ENCODE measurements around the gene CDH5. TPM values are rescaled to one million over a fixed set of nuclear protein-coding genes. Genes with fewer than 3 reads are reported as not detected.

Gene CDH5
- total and polyA plus RNA-seq, 2 donors (not counting 3 experiments of a cell fraction or from before 2014, with no cell fraction given), result 765 to 815 TPM

GRCh38 chr16:66446737-66447136 is 80.2 kb downstream of the CDH5 start:
- ChIA-PET POLR2A (no interaction called here), CTCF (no interaction called here)
- TF ChIP-seq MYC (IDR thresholded peaks at IDR 0.05; ENCODE audit: low read depth, low read length) (no peak), POLR2A (IDR thresholded peaks at IDR 0.05; ENCODE audit: low read depth, low read length) (no peak), POLR2AphosphoS5 (IDR thresholded peaks at IDR 0.05; ENCODE audit: insufficient read depth, low read depth, low read length) (no peak)
- Histone ChIP-seq H4K20me1 (replicated peaks; ENCODE audit: control insufficient read depth, extremely low read depth, insufficient read depth, low read length) (no peaks in the 10 kb centered on the region), H3K4me1 (ENCODE audit: control insufficient read depth, extremely low read depth, insufficient read depth, low read length) (no peaks in the 10 kb centered on the region), H3K9me1 (replicated peaks; ENCODE audit: control insufficient read depth, extremely low read depth, insufficient read depth, low read length) (no peaks in the 10 kb centered on the region), H3K9me3 (replicated peaks; ENCODE audit: control insufficient read depth, insufficient read depth, low read length) (no peaks in the 10 kb centered on the region), H3K9ac (replicated peaks; ENCODE audit: extremely low read depth, insufficient read depth, low read length) (no peak overlapping the region), H3K79me2 (ENCODE audit: control insufficient read depth, insufficient read depth, low read length) (no peaks in the 10 kb centered on the region), H2AFZ (ENCODE audit: low read depth, low read length) (no peak overlapping the region), H3K4me2 (ENCODE audit: insufficient read depth, low read length) (no peak overlapping the region), H3K4me3 (replicated peaks in 1 of 3; ENCODE audit: insufficient read depth in 1 of 3, low read depth in 1 of 3, low read length in 3 of 3) (no peak overlapping the region), H3K27ac (ENCODE audit: insufficient read depth, low read depth, low read length) (no peak overlapping the region), H3K36me3 (ENCODE audit: control insufficient read depth in 2 of 2, extremely low read depth in 1 of 2, insufficient read depth in 2 of 2, low read length in 2 of 2) (no peaks in the 10 kb centered on the region), H3K27me3 (ENCODE audit: control insufficient read depth in 2 of 2, insufficient read depth in 2 of 2, low read length in 2 of 2) (peaks cover 7 to 22% of the 10 kb centered on the region in 2 experiments)
- dilution Hi-C loops (cut with MboI; ENCODE audit: extremely low pct_ligation_motif_present, low sequenced_read_pairs), result no loop called here
- intact Hi-C loops (cut with micrococcal nuclease), result no loop called here
- BruUV-seq (replicated peaks), result no TSS peak
- DNase-seq (ENCODE audit: low read depth, low spot score) (no peak), FAIRE-seq (no peak)

GRCh38 chr16:66447491-66447890 is 81.0 kb downstream of the CDH5 start:
- CTCF ChIA-PET, result no interaction called here
- peaks cover 7 to 22% of the 10 kb centered on the region in 2 experiments for H3K27me3 ChIP-seq (ENCODE audit: control insufficient read depth in 2 of 2, insufficient read depth in 2 of 2, low read length in 2 of 2)

More at GRCh38 chr16:66447491-66447890, 81.0 kb downstream of the CDH5 start:
- POLR2A ChIA-PET, result no interaction called here
- FAIRE-seq, result no peak
- no peaks in the 10 kb centered on the region for H3K9me1 ChIP-seq (replicated peaks; ENCODE audit: control insufficient read depth, extremely low read depth, insufficient read depth, low read length)
- H3K4me3 ChIP-seq (replicated peaks in 1 of 3; ENCODE audit: insufficient read depth in 1 of 3, low read depth in 1 of 3, low read length in 3 of 3), result no peak overlapping the region
- no peaks in the 10 kb centered on the region for H3K9me3 ChIP-seq (replicated peaks; ENCODE audit: control insufficient read depth, insufficient read depth, low read length)
- dilution Hi-C loops (cut with MboI; ENCODE audit: extremely low pct_ligation_motif_present, low sequenced_read_pairs) (no loop called here), intact Hi-C loops (cut with micrococcal nuclease) (no loop called here)
- TF ChIP-seq GATA2 (IDR thresholded peaks at IDR 0.05; ENCODE audit: insufficient read depth, insufficient read length, low read depth, low read length), result no peak
- TF ChIP-seq POLR2AphosphoS5 (IDR thresholded peaks at IDR 0.05; ENCODE audit: insufficient read depth, low read depth, low read length), result no peak
- TF ChIP-seq POLR2A (IDR thresholded peaks at IDR 0.05; ENCODE audit: low read depth, low read length), result no peak
- TF ChIP-seq FOS (IDR thresholded peaks at IDR 0.05; ENCODE audit: borderline replicate concordance, insufficient read depth, low read length), result no peak
- TF ChIP-seq MAX (IDR thresholded peaks at IDR 0.05; ENCODE audit: insufficient read depth, insufficient read length), result no peak
- TF ChIP-seq JUN (IDR thresholded peaks at IDR 0.05; ENCODE audit: borderline replicate concordance, insufficient read depth, insufficient read length, low read depth), result no peak
- TF ChIP-seq CTCF (IDR thresholded peaks at IDR 0.05; ENCODE audit: extremely low read depth in 1 of 2, insufficient read depth in 1 of 2, low read depth in 1 of 2, low read length in 2 of 2), result no peak
- no peak for TF ChIP-seq MYC (IDR thresholded peaks at IDR 0.05; ENCODE audit: low read depth, low read length)
- no peak for TF ChIP-seq EZH2 (IDR thresholded peaks at IDR 0.05; ENCODE audit: borderline replicate concordance, low read depth, low read length, severe bottlenecking)
- no TSS peak for BruUV-seq (replicated peaks)
- H4K20me1 ChIP-seq (replicated peaks; ENCODE audit: control insufficient read depth, extremely low read depth, insufficient read depth, low read length), result no peaks in the 10 kb centered on the region
- DNase-seq (ENCODE audit: low read depth, low spot score), result no peak
- no peaks in the 10 kb centered on the region for H3K79me2 ChIP-seq (ENCODE audit: control insufficient read depth, insufficient read depth, low read length)
- H3K27ac ChIP-seq (ENCODE audit: insufficient read depth, low read depth, low read length), result no peak overlapping the region
- H3K9ac ChIP-seq (replicated peaks; ENCODE audit: extremely low read depth, insufficient read depth, low read length), result no peak overlapping the region
- H3K4me1 ChIP-seq (ENCODE audit: control insufficient read depth, extremely low read depth, insufficient read depth, low read length), result no peaks in the 10 kb centered on the region
- no peak overlapping the region for H2AFZ ChIP-seq (ENCODE audit: low read depth, low read length)
- no peaks in the 10 kb centered on the region for H3K36me3 ChIP-seq (ENCODE audit: control insufficient read depth in 2 of 2, extremely low read depth in 1 of 2, insufficient read depth in 2 of 2, low read length in 2 of 2)
- H3K4me2 ChIP-seq (ENCODE audit: insufficient read depth, low read length), result no peak overlapping the region

Data from endothelial cell of umbilical vein (primary cell).